H1 (cell line): ENCODE results near the gene NOL8. TPM values are rescaled to one million over a fixed set of nuclear protein-coding genes. Genes with fewer than 3 reads are reported as not detected.

Experiments
- CTCF ChIA-PET: fragments of 300-600 bp; sonication (Branson Sonifier 250); formaldehyde crosslinking; loops from one replicate; lab custom pipeline; 2021; ENCODE audit not compliant: partially characterized antibody; lab: Charles Lee
- POLR2A ChIA-PET: fragments of 300-600 bp; sonication (Branson Sonifier 250); formaldehyde crosslinking; loops from one replicate; lab custom pipeline; 2021; ENCODE audit warnings: inconsistent platforms; ENCODE audit not compliant: partially characterized antibody; lab: Charles Lee
- DNase-seq, 2 experiments: peaks; one replicate each; pipeline versions ENCODE4 v3.0.0 to v3.0.0-alpha.2; 2010 to 2022; ENCODE audit warnings: low spot score in 2 of 2, low read depth in 1 of 2, mixed read lengths in 1 of 2
- FAIRE-seq: peaks from 2 replicates; lab custom pipeline; 2011; peaks lifted over from hg19 to GRCh38; lab: Jason Lieb, UNC
- H2AFZ ChIP-seq: 2 replicates; pipeline ENCODE4 v1.8.1; 2012; ENCODE audit warnings: low read length, inconsistent platforms
- H2AK5ac ChIP-seq: 2 replicates; pipeline ENCODE4 v1.6.1; 2013; ENCODE audit warnings: low read depth, low read length
- H2BK120ac ChIP-seq: replicated peaks from 2 replicates; pipeline ENCODE3; 2013; ENCODE audit warnings: low read depth, low read length, inconsistent platforms
- H2BK12ac ChIP-seq: 2 replicates; pipeline ENCODE4 v1.6.1; 2013; ENCODE audit warnings: low read depth, low read length
- H2BK15ac ChIP-seq: 2 replicates; pipeline ENCODE4 v1.6.1; 2013; ENCODE audit warnings: low read length
- H2BK20ac ChIP-seq: 2 replicates; pipeline ENCODE4 v1.6.1; 2013; ENCODE audit warnings: low read length
- H2BK5ac ChIP-seq: 2 replicates; pipeline ENCODE4 v1.6.1; 2013; ENCODE audit warnings: low read depth, low read length
- H3K14ac ChIP-seq: 2 replicates; pipeline ENCODE4 v1.6.1; 2013; ENCODE audit warnings: inconsistent platforms; ENCODE audit not compliant: insufficient read length
- H3K18ac ChIP-seq: 2 replicates; pipeline ENCODE4 v1.6.1; 2013; ENCODE audit warnings: low read length; ENCODE audit errors: extremely low read depth
- H3K23ac ChIP-seq: 2 replicates; pipeline ENCODE4 v1.6.1; 2013; ENCODE audit warnings: inconsistent platforms; ENCODE audit not compliant: insufficient read length
- H3K23me2 ChIP-seq: 2 replicates; pipeline ENCODE4 v1.6.1; 2013; ENCODE audit warnings: low read depth, low read length
- H3K27ac ChIP-seq: 2 replicates; pipeline ENCODE4 v1.6.1; 2011; ENCODE audit warnings: low read depth, low read length, inconsistent platforms
- H3K27me3 ChIP-seq, 4 experiments: replicated peaks in 1 of 4; 1 replicate in 1 of 4; 2 replicates in 3 of 4; pipeline versions ENCODE4 v1.6.1 to v1.8.1; 2011 to 2013; ENCODE audit warnings: low read length in 3 of 4, mild to moderate bottlenecking in 3 of 4, inconsistent platforms in 2 of 4, mixed read lengths in 2 of 4, moderate library complexity in 1 of 4; ENCODE audit not compliant: control insufficient read depth in 3 of 4, insufficient read depth in 3 of 4; ENCODE audit errors: extremely low read depth in 1 of 4
- H3K36me3 ChIP-seq, 4 experiments: 2 replicates each; pipeline versions ENCODE4 v1.6.1 to v1.8.1; 2011 to 2013; ENCODE audit warnings: mild to moderate bottlenecking in 4 of 4, low read length in 3 of 4, moderate library complexity in 2 of 4, control low read depth in 1 of 4, inconsistent platforms in 1 of 4; ENCODE audit not compliant: insufficient read depth in 4 of 4, control insufficient read depth in 2 of 4
- H3K4ac ChIP-seq: replicated peaks from 2 replicates; pipeline ENCODE3; 2013; ENCODE audit warnings: low read length, low read depth, mixed read lengths, inconsistent platforms; ENCODE audit not compliant: insufficient read length
- H3K4me1 ChIP-seq, 4 experiments: replicated peaks in 1 of 4; 1 replicate in 1 of 4; 2 replicates in 3 of 4; pipeline versions ENCODE4 v1.6.1 to v1.8.1; 2011 to 2013; ENCODE audit warnings: low read length in 3 of 4, inconsistent platforms in 2 of 4, mixed read lengths in 1 of 4; ENCODE audit not compliant: insufficient read depth in 4 of 4, control insufficient read depth in 3 of 4
- H3K4me2 ChIP-seq, 2 experiments: 2 replicates each; pipeline versions ENCODE4 v1.6.1 to v1.8.1; 2011 to 2013; ENCODE audit warnings: low read depth in 2 of 2, low read length in 2 of 2, control low read depth in 1 of 2, inconsistent platforms in 1 of 2, mild to moderate bottlenecking in 1 of 2; ENCODE audit not compliant: insufficient read depth in 1 of 2
- H3K4me3 ChIP-seq, 4 experiments: fragments of 200-600, 300-600 bp in 1 of 4; sonication (generic), shearing (Covaris generic), sonication (Bioruptor Twin) in 1 of 4; 2 replicates each; pipeline versions ENCODE4 v1.5.1 to v1.8.1; 2011 to 2016; ENCODE audit warnings: low read length in 4 of 4, low read depth in 3 of 4, control low read depth in 2 of 4, inconsistent platforms in 2 of 4, mild to moderate bottlenecking in 2 of 4, mixed read lengths in 1 of 4, moderate library complexity in 1 of 4; ENCODE audit not compliant: insufficient read depth in 2 of 4; ENCODE audit errors: extremely low read depth in 1 of 4
- H3K56ac ChIP-seq: replicated peaks from 2 replicates; pipeline ENCODE3; 2013; ENCODE audit warnings: low read depth, mild to moderate bottlenecking, mixed read lengths, low read length, inconsistent platforms; ENCODE audit not compliant: insufficient read length
- H3K79me1 ChIP-seq: 2 replicates; pipeline ENCODE4 v1.6.1; 2013; ENCODE audit warnings: low read depth, low read length, control low read depth
- H3K79me2 ChIP-seq, 2 experiments: 2 replicates each; pipeline versions ENCODE4 v1.6.1 to v1.8.1; 2012 to 2013; ENCODE audit warnings: low read length in 2 of 2, mild to moderate bottlenecking in 2 of 2, inconsistent platforms in 1 of 2; ENCODE audit not compliant: insufficient read depth in 2 of 2, control insufficient read depth in 1 of 2
- H3K9ac ChIP-seq, 4 experiments: replicated peaks in 1 of 4; 1 replicate in 1 of 4; 2 replicates in 3 of 4; pipeline versions ENCODE4 v1.6.1 to v1.8.1; 2011 to 2013; ENCODE audit warnings: low read depth in 3 of 4, low read length in 3 of 4, control low read depth in 2 of 4, mild to moderate bottlenecking in 2 of 4, moderate library complexity in 2 of 4, inconsistent platforms in 1 of 4; ENCODE audit errors: extremely low read depth in 1 of 4
- H3K9me3 ChIP-seq, 2 experiments: 2 replicates each; pipeline versions ENCODE4 v1.6.1 to v1.8.1; 2012 to 2013; ENCODE audit warnings: mild to moderate bottlenecking in 2 of 2, moderate library complexity in 2 of 2, control low read depth in 1 of 2, inconsistent platforms in 1 of 2, low read depth in 1 of 2, low read length in 1 of 2, mixed read lengths in 1 of 2; ENCODE audit not compliant: insufficient read depth in 2 of 2
- H4K20me1 ChIP-seq, 2 experiments: replicated peaks in 1 of 2; 2 replicates each; pipeline versions ENCODE3 to v1.8.1; 2011 to 2013; ENCODE audit warnings: inconsistent platforms in 2 of 2, low read length in 2 of 2, mild to moderate bottlenecking in 1 of 2; ENCODE audit not compliant: insufficient read depth in 2 of 2, control insufficient read depth in 1 of 2
- H4K5ac ChIP-seq: 2 replicates; pipeline ENCODE4 v1.6.1; 2013; ENCODE audit warnings: low read length, low read depth, mixed read lengths, inconsistent platforms; ENCODE audit not compliant: insufficient read length
- H4K8ac ChIP-seq: 2 replicates; pipeline ENCODE4 v1.8.0; 2013; ENCODE audit warnings: mild to moderate bottlenecking, moderate library complexity, low read length, inconsistent platforms; ENCODE audit not compliant: insufficient read depth; ENCODE audit errors: extremely low read depth
- H4K91ac ChIP-seq: replicated peaks from 2 replicates; pipeline ENCODE3; 2013; ENCODE audit warnings: low read length, mixed read lengths, inconsistent platforms; ENCODE audit not compliant: insufficient read length
- EGR1 ChIP-seq: IDR thresholded peaks from 2 replicates; pipeline ENCODE4 v1.6.1; 2011; ENCODE audit warnings: low read depth, low read length, borderline replicate concordance
- RNF2 ChIP-seq: fragments of 200-900, 300-1000 bp; sonication (generic); IDR thresholded peaks from 2 replicates; pipeline ENCODE4 v1.7.1; 2016; ENCODE audit warnings: borderline replicate concordance, low read depth, mild to moderate bottlenecking, antibody characterized with exemption, low read length; ENCODE audit not compliant: poor library complexity, severe bottlenecking; ENCODE audit errors: missing control alignments
- SIRT6 ChIP-seq: IDR thresholded peaks from one replicate; pipeline ENCODE4 v1.7.1; 2012; ENCODE audit warnings: low read length, inconsistent platforms
- SRF ChIP-seq: IDR thresholded peaks from 2 replicates; pipeline ENCODE4 v1.6.1; 2011; ENCODE audit warnings: mild to moderate bottlenecking, low read depth, low read length, moderate library complexity
- WGBS, 2 experiments: shearing (Covaris generic) in 1 of 2; methylation state at CpG; one replicate each; pipeline versions ENCODE4 v1.1.6 to v1.1.7; 2013 to 2015; ENCODE audit warnings: low lambda C conversion rate in 2 of 2, mixed read lengths in 2 of 2, inconsistent platforms in 1 of 2, low coverage in 1 of 2, missing lambda C conversion rate in 1 of 2; ENCODE audit not compliant: insufficient replicate concordance in 2 of 2, insufficient coverage in 1 of 2, insufficient read length in 1 of 2; ENCODE audit errors: extremely low coverage in 1 of 2, missing lambda C conversion rate in 1 of 2; 5-methylcytosine and 5-hydroxymethylcytosine counted together
- polyA plus RNA-seq, 7 experiments: library from polyadenylated mRNA; depleted of rRNA in 3 of 7; stranded (reverse) in 5 of 7; unstranded in 2 of 7; fragments of >200 nt in 5 of 7; fragments of 200-250 nt in 2 of 7; gene quantifications; 1 replicate in 5 of 7; 2 replicates in 1 of 7; 4 replicates in 1 of 7; pipeline versions ENCODE4 v1.2.1 to v1.2.3, GENCODE V29; 2011 to 2013; ENCODE audit warnings: missing spikeins in 2 of 7, mixed read lengths in 2 of 7
- total RNA-seq: library from RNA; stranded (reverse); fragmentation: NEBNext Ultra II Directional; extraction: Animal tissue kit (Norgen Biotek cat#: 25700); gene quantifications from 2 replicates; pipeline ENCODE4 v1.2.1, GENCODE V29; 2021

The NOL8 gene
- total and polyA plus RNA-seq, 2 of the 8 experiments (the other 6 are each of a cell fraction or from before 2014, with no cell fraction given), result 6.2 to 30.4 TPM

DNA sequence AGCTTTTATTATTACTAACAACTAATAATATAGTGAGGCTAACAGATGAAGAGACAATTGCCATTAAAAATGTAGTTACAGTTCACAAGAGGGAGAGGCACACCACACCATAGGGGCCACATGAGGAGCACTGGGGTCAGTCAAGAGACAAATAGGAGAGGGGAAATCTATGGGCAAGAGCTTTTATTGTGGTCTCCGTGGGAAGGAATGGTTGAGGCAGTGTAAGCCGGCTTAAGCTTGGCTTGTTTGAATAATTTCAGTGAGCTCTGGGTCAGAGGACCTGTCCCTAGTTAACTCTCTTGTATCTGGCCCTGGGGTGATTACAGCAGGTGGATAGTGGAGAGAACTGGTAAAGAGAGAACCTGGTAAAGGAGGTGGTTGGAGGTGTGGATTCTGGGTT lies 43.9 kb upstream of the NOL8 start:
- H2BK5ac ChIP-seq, result no peak overlapping the region
- no peaks in the 10 kb centered on the region for H3K4me1 ChIP-seq
- DNase-seq, result no peak
- H4K8ac ChIP-seq, result no peak overlapping the region
- no peak overlapping the region for H3K27ac ChIP-seq
- no peak overlapping the region for H2AK5ac ChIP-seq
- no peaks in the 10 kb centered on the region for H3K9me3 ChIP-seq
- H3K23ac ChIP-seq, result no peak overlapping the region
- no peaks in the 10 kb centered on the region for H3K23me2 ChIP-seq
- ChIA-PET CTCF (interaction anchor here (0.6 kb wide), 1 partner anchor 12 kb away, joined by 4 read pairs; no protein-coding TSS in a partner anchor), POLR2A (interaction anchor here (1.4 kb wide), 1 partner anchor 8 kb away, joined by 3 read pairs; no protein-coding TSS in a partner anchor)
- no peaks in the 10 kb centered on the region for H3K27me3 ChIP-seq
- FAIRE-seq, result no peak
- H3K79me2 ChIP-seq, result no peaks in the 10 kb centered on the region
- no peak overlapping the region for H2BK20ac ChIP-seq
- H4K20me1 ChIP-seq, result no peaks in the 10 kb centered on the region
- H4K5ac ChIP-seq, result no peak overlapping the region
- H2BK12ac ChIP-seq, result no peak overlapping the region
- no peak overlapping the region for H2AFZ ChIP-seq
- no peak overlapping the region for H3K4me3 ChIP-seq
- no peak overlapping the region for H4K91ac ChIP-seq
- H3K79me1 ChIP-seq, result no peaks in the 10 kb centered on the region
- no peak overlapping the region for H3K4ac ChIP-seq
- H3K36me3 ChIP-seq, result no peaks in the 10 kb centered on the region
- no peak overlapping the region for H3K9ac ChIP-seq
- no peak overlapping the region for H2BK120ac ChIP-seq
- no peak overlapping the region for H3K56ac ChIP-seq
- H3K18ac ChIP-seq, result no peak overlapping the region
- no peak overlapping the region for H2BK15ac ChIP-seq
- no peak overlapping the region for H3K4me2 ChIP-seq
- no peak overlapping the region for H3K14ac ChIP-seq
- 46% methylated on average over 2 of the region's 2 CpGs; no CpG with 5 or more reads in 1 of the 2 experiments for WGBS, 2 experiments
- no peak for TF ChIP-seq EGR1
- TF ChIP-seq RNF2, result no peak
- no peak for TF ChIP-seq SRF
- no peak for TF ChIP-seq SIRT6
